IMR-90 (cell line): ENCODE measurements around the gene TGFBR2. TPM values are rescaled to one million over a fixed set of nuclear protein-coding genes. Genes with fewer than 3 reads are reported as not detected.

Source experiments
- ATAC-seq: fragments of 200-7000 bp; cut with Tn5 transposase; 2 replicates; pipeline ENCODE4 v1.9.1; 2020; ENCODE audit warnings: low read depth, mild to moderate bottlenecking, moderate library complexity
- BruUV-seq: library from RNA; stranded (reverse); fragments of 400-500 nt; replicated peaks from 2 replicates; lab custom pipeline; 2021; lab: Mats Ljungman, UMichigan
- CTCF ChIA-PET: fragments of 300-600 bp; formaldehyde crosslinking; extraction: SDS; loops from one replicate; lab custom pipeline; 2021; ENCODE audit warnings: antibody characterized with exemption; lab: Yijun Ruan, JAX
- POLR2A ChIA-PET: fragments of 300-600 bp; sonication (Branson Sonifier 250); formaldehyde crosslinking; loops from one replicate; lab custom pipeline; 2022; ENCODE audit warnings: antibody characterized with exemption; ENCODE audit not compliant: unreplicated experiment; lab: Charles Lee
- DNase-seq: peaks from one replicate; pipeline ENCODE4 v3.0.0; 2013
- H2AFZ ChIP-seq: replicated peaks from 2 replicates; pipeline ENCODE3; 2013; ENCODE audit warnings: low read length, mild to moderate bottlenecking; ENCODE audit not compliant: poor library complexity
- H2AK5ac ChIP-seq: 2 replicates; pipeline ENCODE4 v1.6.1; 2013; ENCODE audit warnings: low read depth, low read length, inconsistent platforms
- H2AK9ac ChIP-seq: replicated peaks from 2 replicates; pipeline ENCODE3; 2013; ENCODE audit warnings: mild to moderate bottlenecking, low read depth, low read length, moderate library complexity; ENCODE audit not compliant: poor library complexity
- H2BK120ac ChIP-seq: 2 replicates; pipeline ENCODE4 v1.6.1; 2013; ENCODE audit warnings: low read depth, low read length, inconsistent platforms
- H2BK15ac ChIP-seq: 3 replicates; pipeline ENCODE4 v1.6.1; 2013; ENCODE audit warnings: low read depth, low read length, inconsistent platforms
- H2BK20ac ChIP-seq: 2 replicates; pipeline ENCODE4 v1.6.1; 2013; ENCODE audit warnings: low read depth, mild to moderate bottlenecking, inconsistent platforms, low read length, moderate library complexity
- H2BK5ac ChIP-seq: 2 replicates; pipeline ENCODE4 v1.6.1; 2013; ENCODE audit warnings: mild to moderate bottlenecking, low read depth, low read length, inconsistent platforms; ENCODE audit not compliant: poor library complexity, severe bottlenecking
- H3K14ac ChIP-seq: replicated peaks from 2 replicates; pipeline ENCODE4 v1.6.1; 2013; ENCODE audit warnings: low read depth, low read length, inconsistent platforms
- H3K18ac ChIP-seq: 2 replicates; pipeline ENCODE4 v1.6.1; 2013; ENCODE audit warnings: low read depth, low read length, control low read depth
- H3K23ac ChIP-seq: 2 replicates; pipeline ENCODE4 v1.6.1; 2013; ENCODE audit warnings: low read depth, low read length, inconsistent platforms
- H3K27ac ChIP-seq: 2 replicates; pipeline ENCODE4 v1.5.1; 2013; ENCODE audit warnings: mild to moderate bottlenecking, control low read depth, low read length; ENCODE audit not compliant: insufficient read depth
- H3K27me3 ChIP-seq: 2 replicates; pipeline ENCODE4 v1.6.1; 2013; ENCODE audit warnings: low read length; ENCODE audit not compliant: control insufficient read depth, insufficient read depth
- H3K36me3 ChIP-seq: 2 replicates; pipeline ENCODE4 v1.6.1; 2013; ENCODE audit warnings: low read length, mixed read lengths; ENCODE audit not compliant: control insufficient read depth, insufficient read depth
- H3K4ac ChIP-seq: 2 replicates; pipeline ENCODE4 v1.6.1; 2013; ENCODE audit warnings: low read depth, low read length, inconsistent platforms
- H3K4me1 ChIP-seq: 2 replicates; pipeline ENCODE4 v1.6.1; 2013; ENCODE audit warnings: low read length, mixed read lengths; ENCODE audit not compliant: control insufficient read depth, insufficient read depth
- H3K4me2 ChIP-seq: 2 replicates; pipeline ENCODE4 v1.6.1; 2013; ENCODE audit warnings: low read depth, mild to moderate bottlenecking, control low read depth, low read length, moderate library complexity
- H3K4me3 ChIP-seq: 2 replicates; pipeline ENCODE4 v1.5.1; 2013; ENCODE audit warnings: low read depth, mild to moderate bottlenecking, control low read depth, low read length, moderate library complexity; ENCODE audit not compliant: insufficient read depth
- H3K56ac ChIP-seq: 2 replicates; pipeline ENCODE4 v1.6.1; 2013; ENCODE audit warnings: low read length, inconsistent platforms; ENCODE audit not compliant: insufficient read depth; ENCODE audit errors: extremely low read depth
- H3K79me1 ChIP-seq, 2 experiments: 2 replicates each; pipeline ENCODE4 v1.6.1; 2013; ENCODE audit warnings: low read length in 2 of 2, inconsistent platforms in 1 of 2, low read depth in 1 of 2
- H3K9ac ChIP-seq: 2 replicates; pipeline ENCODE4 v1.6.1; 2013; ENCODE audit warnings: low read depth, low read length, control low read depth
- H3K9me1 ChIP-seq: 2 replicates; pipeline ENCODE4 v1.6.1; 2013; ENCODE audit warnings: low read length, inconsistent platforms; ENCODE audit not compliant: insufficient read depth
- H3K9me3 ChIP-seq: 2 replicates; pipeline ENCODE4 v1.6.1; 2013; ENCODE audit warnings: low read length; ENCODE audit not compliant: control insufficient read depth, insufficient read depth
- H4K20me1 ChIP-seq: 2 replicates; pipeline ENCODE4 v1.6.1; 2013; ENCODE audit warnings: low read length, inconsistent platforms; ENCODE audit not compliant: insufficient read depth
- H4K5ac ChIP-seq: 2 replicates; pipeline ENCODE4 v1.6.1; 2013; ENCODE audit warnings: mild to moderate bottlenecking, low read depth, low read length, control low read depth
- H4K8ac ChIP-seq, 2 experiments: 2 replicates each; pipeline ENCODE4 v1.6.1; 2013; ENCODE audit warnings: low read depth in 2 of 2, low read length in 2 of 2, control low read depth in 1 of 2, inconsistent platforms in 1 of 2
- H4K91ac ChIP-seq: 2 replicates; pipeline ENCODE4 v1.6.1; 2013; ENCODE audit warnings: low read depth, low read length, inconsistent platforms; ENCODE audit not compliant: insufficient read depth
- CEBPB ChIP-seq: IDR thresholded peaks from 2 replicates; pipeline ENCODE4 v1.6.1; 2012; ENCODE audit warnings: low read depth, low read length, improper control_type of control experiment
- FOS ChIP-seq: fragments of 150-350 bp; IDR thresholded peaks from 2 replicates; pipeline ENCODE4 v1.6.1; 2016; ENCODE audit warnings: low read depth, low read length
- SMC3 ChIP-seq: fragments of 150-350 bp; IDR thresholded peaks from 2 replicates; pipeline ENCODE4 v1.6.1; 2016; ENCODE audit warnings: low read depth, mild to moderate bottlenecking, antibody characterized with exemption, low read length, moderate library complexity
- WGBS, 2 experiments: methylation state at CpG; one replicate each; pipeline versions ENCODE4 v1.1.5 to v1.1.7; 2013; ENCODE audit warnings: missing lambda C conversion rate in 2 of 2; ENCODE audit not compliant: insufficient read length in 1 of 2; ENCODE audit errors: extremely low coverage in 2 of 2; 5-methylcytosine and 5-hydroxymethylcytosine counted together
- dilution Hi-C: fragments of 300-500 bp; cut with HindIII; formaldehyde crosslinking; loops from one replicate; pipeline ENCODE4 v1.14.3; 2018; ENCODE audit warnings: low sequenced_read_pairs; ENCODE audit not compliant: unreplicated experiment
- in situ Hi-C: fragments of 300-500 bp; cut with MboI; formaldehyde crosslinking; loops from 3 replicates; pipeline ENCODE4 v1.14.3; 2019; ENCODE audit warnings: low sequenced_read_pairs, inconsistent platforms, mixed read lengths
- intact Hi-C: fragments of 100-400 bp; cut with micrococcal nuclease; formaldehyde crosslinking; loops from 2 replicates; pipeline ENCODE4 v1.10.0; 2022
- polyA plus RNA-seq, 3 experiments: library from polyadenylated mRNA; depleted of rRNA; stranded (reverse); fragments of >200 nt; gene quantifications; 2 replicates each; pipeline ENCODE4 v1.2.3, GENCODE V29; 2012; ENCODE audit warnings: low replicate concordance in 1 of 3
- total RNA-seq: library from RNA; depleted of rRNA; stranded (reverse); fragments of >200 nt; gene quantifications from 2 replicates; pipeline ENCODE4 v1.2.3, GENCODE V29; 2012

The TGFBR2 gene
- total and polyA plus RNA-seq, 2 of the 4 experiments (the other 2 are of a cell fraction) = 63.7 to 87.5 TPM

DNA sequence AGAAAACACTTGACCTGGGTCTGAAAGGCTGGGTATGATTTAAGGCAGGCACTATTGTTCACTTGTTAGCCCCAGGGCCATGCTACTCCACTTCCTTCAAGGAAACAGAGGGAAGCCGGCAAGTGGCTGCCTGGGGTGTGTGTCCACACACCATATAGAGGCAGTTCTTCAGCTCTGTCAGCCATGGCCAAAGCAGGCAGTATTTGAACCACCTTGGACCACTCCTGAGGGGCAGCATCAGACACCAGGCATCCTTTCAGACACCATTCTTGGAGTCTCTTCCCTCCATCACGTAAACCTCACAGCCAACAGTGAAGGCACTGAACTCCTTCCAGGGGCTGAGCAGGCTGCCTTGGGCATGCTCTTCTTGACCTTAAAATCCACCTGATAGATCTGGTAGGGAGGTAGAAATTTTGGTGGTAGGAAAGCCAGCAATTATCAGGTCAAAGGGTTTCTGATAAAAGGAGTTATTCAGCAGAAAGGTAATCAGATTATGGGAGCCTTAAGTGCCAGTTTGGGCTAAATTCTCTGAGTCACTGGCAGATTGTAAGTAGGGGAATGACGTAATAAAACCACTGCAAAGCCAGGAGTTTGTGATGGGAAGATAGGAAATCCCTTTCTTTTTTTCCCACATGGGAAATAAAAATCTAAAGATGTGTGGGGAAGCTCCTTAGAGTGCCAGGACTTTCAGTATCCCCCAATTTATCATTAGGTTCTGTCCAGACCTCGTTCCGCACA lies 20.2 kb downstream of the TGFBR2 start:
- Histone ChIP-seq H4K5ac (peak overlapping the region; percentile 49), H3K9me1 (peaks cover 10% of the 10 kb centered on the region), H2BK20ac (peak overlapping the region; percentile 73), H2AK5ac (peak overlapping the region; percentile 90), H3K18ac (peak overlapping the region; percentile 90), H3K23ac (peak overlapping the region; percentile 64; the same call in 1 of the 2 replicates), H2AK9ac (peak overlapping the region; percentile 1), H3K4ac (peak overlapping the region; percentile 80), H3K4me2 (no peak overlapping the region), H3K9ac (no peak overlapping the region), H2BK120ac (peak overlapping the region; percentile 53; the same call in 1 of the 2 replicates), H4K8ac (peak overlapping the region; percentile 50 to 66; a peak in 2 of 4 replicates), H3K27me3 (no peaks in the 10 kb centered on the region), H3K56ac (no peak overlapping the region), H3K4me1 (peaks cover 16% of the 10 kb centered on the region), H3K9me3 (peaks cover 3% of the 10 kb centered on the region), H3K4me3 (no peak overlapping the region), H2AFZ (no peak overlapping the region), H4K20me1 (peaks cover 15% of the 10 kb centered on the region; the same call in 1 of the 2 replicates), H2BK5ac (peak overlapping the region; percentile 38), H3K36me3 (peaks cover 7% of the 10 kb centered on the region; the same call in 1 of the 2 replicates), H3K14ac (peak overlapping the region; percentile 75), H4K91ac (peak overlapping the region; percentile 63), H3K27ac (peak overlapping the region; percentile 70), H3K79me1 (peaks cover 41 to 81% of the 10 kb centered on the region in 2 experiments), H2BK15ac (peak overlapping the region; percentile 78; the same call in 2 of the 3 replicates)
- dilution Hi-C loops (no loop called here), in situ Hi-C loops (no loop called here), intact Hi-C loops (no loop called here)
- no TSS peak for BruUV-seq
- CTCF ChIA-PET = no interaction called here
- ATAC-seq = peak; percentile 9
- DNase-seq = peak; percentile 76
- POLR2A ChIA-PET = no interaction called here
- peak; percentile 78 for TF ChIP-seq CEBPB
- TF ChIP-seq FOS = peak; percentile 54; the same call in 1 of the 2 replicates
- TF ChIP-seq SMC3 = no peak
- no CpG with 5 or more reads among the region's 5 CpGs for WGBS, 2 experiments
